Duodenal mucosa (tissue), 2 donors: ENCODE results near the gene MAP1LC3B.
"Not testable (repeated sequence)": the region's sequence is repeated elsewhere in the genome, so short reads cannot be mapped to it uniquely, and the experiment has no call there.

Source experiments
- H3K27ac ChIP-seq: one replicate; pipeline ENCODE4 v1.7.0; 2013; ENCODE audit warnings: low read depth, low read length
- H3K27me3 ChIP-seq, 2 donors: one replicate each; pipeline ENCODE4 v1.7.0; 2013; ENCODE audit warnings: low read length in 2 of 2, control low read depth in 1 of 2; ENCODE audit not compliant: insufficient read depth in 2 of 2, control insufficient read depth in 1 of 2
- H3K36me3 ChIP-seq, 2 donors: one replicate each; pipeline ENCODE4 v1.7.0; 2013; ENCODE audit warnings: low read length in 2 of 2, control low read depth in 1 of 2; ENCODE audit not compliant: insufficient read depth in 2 of 2, control insufficient read depth in 1 of 2
- H3K4me1 ChIP-seq, 2 donors: one replicate each; pipeline ENCODE4 v1.7.0; 2013; ENCODE audit warnings: low read length in 2 of 2, control low read depth in 1 of 2; ENCODE audit not compliant: insufficient read depth in 2 of 2, control insufficient read depth in 1 of 2
- H3K4me3 ChIP-seq, 2 donors: one replicate each; pipeline ENCODE4 v1.7.0; 2013; ENCODE audit warnings: low read length in 2 of 2, low read depth in 1 of 2
- H3K9ac ChIP-seq, 2 donors: one replicate each; pipeline ENCODE4 v1.7.0; 2013; ENCODE audit warnings: low read length in 2 of 2, low read depth in 1 of 2
- H3K9me3 ChIP-seq, 2 donors: one replicate each; pipeline ENCODE4 v1.7.0; 2013; ENCODE audit warnings: low read length in 2 of 2, control low read depth in 1 of 2; ENCODE audit not compliant: control insufficient read depth in 1 of 2

Gene MAP1LC3B

DNA sequence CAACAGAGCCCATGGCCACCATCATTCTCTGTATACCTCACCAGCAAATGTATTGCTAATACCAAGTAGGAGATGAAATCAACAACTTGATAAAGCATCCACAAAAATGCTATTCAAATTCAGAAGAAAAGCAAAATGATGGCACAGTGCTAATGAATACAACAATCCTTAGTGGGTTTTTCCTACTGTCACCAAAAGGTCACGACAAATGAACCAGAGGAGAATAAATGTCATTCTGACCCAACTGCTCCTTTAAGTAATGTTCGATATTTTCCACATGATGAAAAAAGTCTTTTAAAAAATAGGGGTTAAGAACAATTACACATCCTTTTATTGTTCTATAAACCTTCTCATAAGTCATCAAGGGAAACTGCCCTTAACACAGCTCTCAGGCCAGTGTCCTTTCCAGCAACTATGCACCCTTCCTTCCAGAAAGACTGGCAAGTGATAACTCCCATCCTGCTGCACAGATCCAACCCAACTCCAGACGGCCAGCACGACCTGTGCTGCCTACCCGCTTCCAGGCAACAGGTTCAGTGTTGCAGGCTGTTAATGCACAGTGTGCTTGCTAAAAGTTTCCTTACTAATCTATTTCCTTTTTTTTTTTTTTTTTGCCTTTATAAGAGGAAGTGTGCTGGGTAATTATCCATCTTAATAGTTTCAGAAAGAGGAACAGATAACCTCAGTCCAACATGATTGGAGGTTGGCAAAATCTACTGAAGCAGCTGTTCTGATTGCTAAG is 23.9 kb upstream of the MAP1LC3B start:
- no peaks in the 10 kb centered on the region for H3K27me3 ChIP-seq
- no peak overlapping the region for H3K9ac ChIP-seq
- no peak overlapping the region for H3K4me3 ChIP-seq
- H3K9me3 ChIP-seq = no peaks in the 10 kb centered on the region
- H3K4me1 ChIP-seq = peaks cover 17 to 22% of the 10 kb centered on the region in 2 donors
- H3K27ac ChIP-seq = no peak overlapping the region
- H3K36me3 ChIP-seq = peaks cover 3 to 6% of the 10 kb centered on the region in 2 donors

DNA sequence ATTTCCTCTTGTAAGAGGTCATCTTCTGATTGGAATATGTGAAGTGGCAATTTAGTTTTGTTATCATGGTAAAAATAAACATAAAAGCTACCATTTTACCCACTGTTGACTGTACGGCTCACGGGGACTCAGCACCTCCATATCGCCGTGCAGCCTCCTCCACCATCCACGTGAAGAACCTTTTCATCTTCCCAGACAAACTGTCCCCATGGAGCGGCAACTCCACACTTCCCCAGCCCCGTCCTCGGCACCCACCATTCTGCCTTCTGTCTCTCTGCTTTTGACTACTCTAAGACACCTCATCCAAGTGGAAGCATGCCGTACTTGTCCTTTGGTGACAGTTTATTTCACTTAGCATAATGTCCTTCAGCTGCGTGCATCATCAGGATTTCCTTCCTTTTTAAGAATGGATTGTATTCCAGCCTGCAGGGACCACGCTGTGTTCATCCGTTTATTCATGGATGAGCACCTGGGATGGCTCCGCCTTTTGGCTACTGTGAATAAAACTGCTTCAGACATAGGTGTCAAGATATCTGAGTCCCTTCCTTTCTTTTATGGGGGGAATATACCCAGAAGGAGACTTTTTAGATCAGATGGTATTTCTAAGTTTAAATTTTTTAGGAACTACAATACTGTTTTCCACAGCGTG is 22.9 kb upstream of the MAP1LC3B start:
- peaks cover 9 to 14% of the 10 kb centered on the region in 2 donors for H3K4me1 ChIP-seq
- no peak overlapping the region for H3K4me3 ChIP-seq
- H3K9ac ChIP-seq = no peak overlapping the region
- H3K9me3 ChIP-seq = no peaks in the 10 kb centered on the region
- H3K27me3 ChIP-seq = no peaks in the 10 kb centered on the region
- H3K27ac ChIP-seq = no peak overlapping the region
- peaks cover under 1 to 10% of the 10 kb centered on the region in 2 donors for H3K36me3 ChIP-seq

DNA sequence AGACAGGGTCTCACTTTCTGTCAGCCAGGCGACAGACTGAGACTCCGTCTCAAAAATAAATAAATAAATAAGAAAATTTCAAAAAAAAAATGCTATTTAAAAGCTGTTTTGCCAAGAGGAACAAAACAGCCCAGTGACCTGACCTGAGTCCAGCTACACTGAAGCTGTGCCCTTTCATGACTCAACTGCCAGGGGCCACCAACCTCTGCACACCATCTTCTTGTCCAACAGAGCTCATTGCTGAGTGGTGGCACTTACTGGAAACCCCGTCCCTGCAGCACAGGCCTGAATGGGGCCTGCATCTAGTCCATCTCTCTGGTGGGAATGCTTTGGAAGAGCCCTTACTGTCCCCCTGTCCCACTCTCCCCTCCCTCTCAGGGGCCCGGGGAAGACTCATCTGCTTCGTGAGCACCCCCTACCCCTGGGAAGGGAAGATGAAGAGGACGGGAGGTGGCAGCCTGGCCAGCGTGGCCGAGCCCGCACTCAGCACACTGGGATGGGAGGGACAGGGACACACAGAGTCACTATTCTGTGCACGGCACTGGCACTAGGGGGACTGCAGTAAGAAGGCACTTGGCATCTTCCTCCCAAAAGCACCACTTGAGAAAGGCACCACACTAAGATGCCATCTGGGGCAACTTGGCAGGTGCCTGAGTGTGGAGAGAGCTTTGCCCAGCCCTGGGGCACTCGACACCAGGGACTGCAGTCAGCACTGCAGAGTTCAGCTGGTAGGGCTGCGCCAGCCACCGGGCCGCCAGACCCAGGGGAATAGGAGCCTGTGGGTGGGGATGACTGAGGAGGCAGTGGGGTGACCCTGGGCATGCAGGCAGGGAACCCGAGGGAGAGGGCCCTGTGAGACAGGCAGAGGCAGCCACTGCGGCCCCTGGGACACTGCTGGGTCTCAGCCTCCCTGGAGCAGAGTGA is 22.1 kb upstream of the MAP1LC3B start:
- H3K27ac ChIP-seq = no peak overlapping the region
- no peaks in the 10 kb centered on the region for H3K9me3 ChIP-seq
- H3K36me3 ChIP-seq = peaks cover 0 to 13% of the 10 kb centered on the region in 2 donors
- H3K4me3 ChIP-seq = no peak overlapping the region
- peaks cover 4 to 10% of the 10 kb centered on the region in 2 donors for H3K4me1 ChIP-seq
- H3K9ac ChIP-seq = no peak overlapping the region
- H3K27me3 ChIP-seq = no peaks in the 10 kb centered on the region

DNA sequence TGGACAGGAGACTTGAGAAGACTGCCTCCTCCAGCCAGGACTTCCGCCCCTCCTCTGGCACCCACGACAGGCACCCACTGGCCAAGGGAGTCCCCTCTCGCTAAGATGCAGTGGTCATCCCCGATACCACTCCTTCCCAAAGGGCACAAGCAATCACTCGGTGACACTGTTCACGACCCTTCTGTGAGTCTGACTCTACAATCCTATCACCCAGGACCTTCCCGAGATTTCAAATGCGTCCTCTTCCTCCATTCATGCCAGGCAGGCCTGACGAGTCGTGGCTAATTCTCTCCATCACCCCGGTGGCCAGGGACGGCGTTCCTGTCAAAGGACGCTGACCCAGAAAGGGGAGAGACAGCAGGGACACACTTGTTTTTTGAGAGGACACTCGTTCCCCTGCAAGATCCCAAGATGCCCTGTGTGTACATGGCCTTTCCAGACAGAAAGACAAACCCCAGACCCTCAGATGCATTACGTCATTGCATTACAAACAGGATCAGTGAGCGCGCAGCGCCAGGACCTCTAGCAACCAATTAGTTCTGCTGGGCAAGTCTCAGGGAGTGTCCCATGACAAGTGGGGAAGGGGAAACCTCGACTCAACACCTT is 20.8 kb upstream of the MAP1LC3B start:
- peaks cover 4 to 6% of the 10 kb centered on the region in 2 donors for H3K4me1 ChIP-seq

DNA sequence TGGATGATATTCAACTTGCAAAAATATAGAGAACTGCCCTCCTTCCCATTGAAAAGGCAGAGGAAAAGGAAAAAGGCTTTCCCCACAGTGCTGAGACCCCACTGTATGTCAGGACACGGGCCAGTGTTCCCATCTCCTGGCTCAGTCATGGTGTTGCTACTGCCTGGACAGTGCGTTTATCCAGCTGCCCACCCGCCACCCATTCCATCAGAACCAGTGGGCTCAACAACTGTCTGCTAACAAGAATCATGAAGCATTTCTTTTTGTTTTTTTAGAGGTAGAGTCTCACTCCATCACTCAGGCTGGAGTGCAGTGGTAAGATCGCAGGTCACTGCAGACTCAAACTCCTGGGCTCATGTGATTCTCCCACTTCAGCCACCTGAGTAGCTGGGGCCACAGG is 19.8 kb upstream of the MAP1LC3B start:
- H3K4me3 ChIP-seq = no peak overlapping the region
- no peaks in the 10 kb centered on the region for H3K9me3 ChIP-seq
- peaks cover 0 to 15% of the 10 kb centered on the region in 2 donors for H3K36me3 ChIP-seq
- no peak overlapping the region for H3K27ac ChIP-seq
- no peaks in the 10 kb centered on the region for H3K27me3 ChIP-seq
- H3K9ac ChIP-seq = no peak overlapping the region
- H3K4me1 ChIP-seq = peaks cover 0 to 6% of the 10 kb centered on the region in 2 donors

More for the DNA sequence above, 20.8 kb upstream of the MAP1LC3B start:
- Histone ChIP-seq H3K27ac (no peak overlapping the region), H3K27me3 (no peaks in the 10 kb centered on the region), H3K4me3 (no peak overlapping the region), H3K9me3 (no peaks in the 10 kb centered on the region), H3K36me3 (peaks cover 0 to 13% of the 10 kb centered on the region in 2 donors), H3K9ac (no peak overlapping the region)

DNA sequence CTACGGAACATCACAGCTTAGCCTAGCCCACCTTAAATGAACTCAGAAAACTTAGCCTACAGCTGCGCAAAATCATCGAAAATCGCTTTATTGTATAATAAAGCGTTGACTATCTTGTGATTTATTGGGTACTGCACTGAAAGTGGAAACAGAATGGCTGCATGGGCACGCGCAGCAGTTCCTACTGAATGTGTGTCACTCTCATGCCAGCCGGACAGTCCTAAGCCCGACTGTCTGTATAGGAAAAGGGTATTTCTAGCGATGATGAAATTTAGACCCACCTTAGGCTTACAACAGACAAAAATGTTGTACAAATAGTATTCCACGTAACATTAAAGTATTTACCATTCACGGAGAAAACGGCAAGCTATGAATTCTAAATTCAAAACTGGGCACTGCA is 17.8 kb upstream of the MAP1LC3B start:
- Histone ChIP-seq H3K27me3 (no peaks in the 10 kb centered on the region), H3K9ac (no peak overlapping the region), H3K4me3 (no peak overlapping the region), H3K27ac (no peak overlapping the region), H3K9me3 (no peaks in the 10 kb centered on the region), H3K36me3 (peaks cover 0 to 12% of the 10 kb centered on the region in 2 donors), H3K4me1 (peaks cover 0 to 6% of the 10 kb centered on the region in 2 donors)

DNA sequence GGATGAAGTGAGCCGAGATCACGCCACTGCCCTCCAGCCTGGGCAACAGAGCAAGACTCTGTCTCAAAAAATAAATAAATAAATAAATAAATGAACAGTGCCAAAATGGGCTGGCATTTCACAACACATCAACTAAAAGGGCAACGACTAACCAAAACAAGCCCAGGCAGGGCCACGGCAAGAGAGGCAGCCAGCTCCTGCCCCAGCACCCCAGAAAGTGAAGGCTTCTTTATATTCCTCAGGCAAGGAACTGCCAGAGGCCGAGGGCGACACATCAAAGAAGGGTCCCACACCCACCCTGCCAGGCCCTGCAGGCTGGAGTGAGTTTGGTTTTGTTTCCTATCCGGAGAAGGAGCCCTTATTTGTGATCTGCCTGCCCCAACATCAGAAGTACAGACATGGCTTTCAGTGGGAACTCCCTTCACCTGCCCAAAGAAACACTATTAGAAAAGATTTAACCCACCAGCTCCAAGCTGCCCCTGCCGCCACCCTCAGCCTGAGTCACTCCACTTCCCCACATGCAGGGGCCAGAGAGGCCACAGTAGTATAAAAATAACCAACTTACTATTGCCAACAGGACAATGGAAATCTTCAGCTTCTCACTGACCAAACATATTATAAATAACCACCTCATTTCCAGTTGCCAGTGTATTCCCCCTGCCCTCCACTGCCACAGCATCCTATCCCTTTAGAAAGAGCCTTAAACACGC is 16.6 kb upstream of the MAP1LC3B start:
- Histone ChIP-seq H3K4me1 (peaks cover 6 to 15% of the 10 kb centered on the region in 2 donors), H3K27ac (no peak overlapping the region), H3K9ac (no peak overlapping the region), H3K9me3 (no peaks in the 10 kb centered on the region), H3K27me3 (no peaks in the 10 kb centered on the region), H3K36me3 (peaks cover 0 to 12% of the 10 kb centered on the region in 2 donors), H3K4me3 (no peak overlapping the region)

DNA sequence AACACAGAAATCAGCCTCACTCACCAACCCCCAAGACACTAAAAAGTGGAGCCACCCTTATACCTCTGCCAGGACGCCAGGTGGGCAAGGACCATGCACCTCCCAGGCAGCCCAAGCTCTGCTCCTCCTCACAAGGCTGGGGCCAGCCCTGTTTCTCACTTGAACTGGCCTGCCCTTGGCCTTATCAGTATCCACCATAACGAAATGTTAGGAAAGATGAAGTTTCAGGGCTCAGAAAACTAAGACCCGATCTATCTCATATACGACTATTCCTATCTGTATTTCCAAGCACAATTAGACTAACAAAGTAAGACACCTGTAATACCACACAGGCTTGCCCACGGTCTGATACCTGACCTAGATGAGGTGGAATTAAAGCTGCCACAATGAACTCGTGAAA is 15.5 kb upstream of the MAP1LC3B start:
- Histone ChIP-seq H3K9ac (no peak overlapping the region), H3K9me3 (no peaks in the 10 kb centered on the region), H3K36me3 (peaks cover 0 to 12% of the 10 kb centered on the region in 2 donors), H3K4me3 (no peak overlapping the region), H3K27me3 (no peaks in the 10 kb centered on the region), H3K4me1 (peaks cover 16 to 24% of the 10 kb centered on the region in 2 donors), H3K27ac (no peak overlapping the region)

DNA sequence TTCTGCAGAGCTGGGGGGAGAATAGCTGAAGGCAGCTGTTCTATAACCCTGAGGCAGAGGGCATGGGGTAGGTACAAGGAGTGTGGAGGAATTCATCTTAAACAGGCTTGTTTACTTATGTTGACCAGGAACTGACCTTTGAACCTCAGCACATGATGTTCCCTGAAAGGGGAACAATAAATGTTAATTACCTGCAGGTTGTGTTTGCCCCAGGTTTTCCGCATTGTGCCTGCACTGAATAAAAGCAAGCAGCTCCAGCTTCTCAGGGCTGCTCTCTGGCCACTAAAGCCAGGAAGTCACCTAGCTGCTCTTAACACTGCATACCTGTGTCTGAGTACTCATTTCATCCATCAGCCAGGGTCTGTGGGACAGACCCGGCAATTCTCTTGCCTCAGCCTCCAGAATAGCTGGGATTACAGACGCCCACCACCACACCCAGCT is 12.8 kb upstream of the MAP1LC3B start:
- H3K36me3 ChIP-seq, H3K27ac ChIP-seq, H3K9me3 ChIP-seq, H3K9ac ChIP-seq, H3K27me3 ChIP-seq: not testable (repeated sequence)
- peaks cover 26 to 31% of the 10 kb centered on the region in 2 donors for H3K4me1 ChIP-seq
- H3K4me3 ChIP-seq = peak overlapping the region in 1 of 2 donors; percentile 36
